GM23338 (cell line): ENCODE measurements around the gene SMC2. TPM values are rescaled to one million over a fixed set of nuclear protein-coding genes. Genes with fewer than 3 reads are reported as not detected.

Experiments used
- ATAC-seq: fragments of 200-7000 bp; cut with Tn5 transposase; 3 replicates; pipeline ENCODE4 v1.9.1; 2020
- DNase-seq: peaks from one replicate; pipeline ENCODE4 v3.0.0-alpha.2; 2015; ENCODE audit warnings: low spot score
- H2AFZ ChIP-seq: fragments of 200-600 bp; sonication (generic); 2 replicates; pipeline ENCODE4 v1.8.0; 2016; ENCODE audit warnings: antibody characterized with exemption, mild to moderate bottlenecking, moderate library complexity
- H3F3A ChIP-seq: fragments of 200-600 bp; sonication (generic); replicated peaks from 2 replicates; pipeline ENCODE4 v1.8.0; 2017; ENCODE audit warnings: antibody characterized with exemption, mixed run types, low read depth
- H3K27ac ChIP-seq: fragments of 200-600 bp; sonication (generic); 2 replicates; pipeline ENCODE4 v1.6.1; 2016; ENCODE audit warnings: low read depth
- H3K27me3 ChIP-seq: fragments of 200-600 bp; sonication (generic); 2 replicates; pipeline ENCODE4 v1.8.0; 2016; ENCODE audit warnings: mild to moderate bottlenecking, mixed run types, moderate library complexity; ENCODE audit not compliant: insufficient read depth
- H3K36me3 ChIP-seq: fragments of 200-600 bp; sonication (generic); 2 replicates; pipeline ENCODE4 v1.8.0; 2016; ENCODE audit warnings: mild to moderate bottlenecking; ENCODE audit not compliant: insufficient read depth
- H3K4me1 ChIP-seq: fragments of 200-600 bp; sonication (generic); 2 replicates; pipeline ENCODE4 v1.8.0; 2016; ENCODE audit warnings: mild to moderate bottlenecking, moderate library complexity; ENCODE audit not compliant: insufficient read depth
- H3K4me2 ChIP-seq: fragments of 200-600 bp; sonication (generic); 2 replicates; pipeline ENCODE4 v1.7.1; 2017; ENCODE audit warnings: mixed run types
- H3K4me3 ChIP-seq: fragments of 200-600 bp; sonication (generic); 2 replicates; pipeline ENCODE4 v1.6.1; 2016; ENCODE audit warnings: mixed run types
- H3K79me2 ChIP-seq: fragments of 200-600 bp; sonication (generic); replicated peaks from 2 replicates; pipeline ENCODE4 v1.8.0; 2017; ENCODE audit warnings: mild to moderate bottlenecking; ENCODE audit not compliant: insufficient read depth
- H3K9me2 ChIP-seq: fragments of 200-600 bp; sonication (generic); 2 replicates; pipeline ENCODE4 v1.8.0; 2017; ENCODE audit not compliant: insufficient read depth
- H4K20me1 ChIP-seq: fragments of 200-600 bp; sonication (generic); replicated peaks from 2 replicates; pipeline ENCODE4 v1.8.0; 2017; ENCODE audit warnings: mild to moderate bottlenecking; ENCODE audit not compliant: insufficient read depth
- H3K27ac Mint-ChIP-seq: 2 replicates; pipeline ENCODE4 v1.8.0; 2020; ENCODE audit warnings: inconsistent platforms, mild to moderate bottlenecking, moderate library complexity, mixed read lengths
- H3K27me3 Mint-ChIP-seq: 3 replicates; pipeline ENCODE4 v1.8.0; 2022; ENCODE audit warnings: low read depth, mild to moderate bottlenecking, moderate library complexity, mixed read lengths, inconsistent platforms; ENCODE audit not compliant: insufficient read depth, poor library complexity
- H3K36me3 Mint-ChIP-seq: 3 replicates; pipeline ENCODE4 v1.8.0; 2021; ENCODE audit warnings: low read depth, mild to moderate bottlenecking, inconsistent platforms, moderate library complexity, mixed read lengths
- H3K4me1 Mint-ChIP-seq: 3 replicates; pipeline ENCODE4 v1.8.0; 2020; ENCODE audit warnings: mild to moderate bottlenecking, inconsistent platforms, mixed read lengths
- H3K4me3 Mint-ChIP-seq: 3 replicates; pipeline ENCODE4 v1.8.0; 2021; ENCODE audit warnings: moderate library complexity, mild to moderate bottlenecking, inconsistent platforms, mixed read lengths
- H3K9me3 Mint-ChIP-seq: 3 replicates; pipeline ENCODE4 v1.8.0; 2020; ENCODE audit warnings: moderate library complexity, mild to moderate bottlenecking, inconsistent platforms, mixed read lengths
- ETS1 ChIP-seq: IDR thresholded peaks from 2 replicates; pipeline ENCODE4 v1.6.1; 2016; ENCODE audit warnings: antibody characterized with exemption
- EZH2phosphoT487 ChIP-seq: fragments of 200-600 bp; sonication (generic); IDR thresholded peaks from one replicate; pipeline ENCODE4 v1.8.1; 2018; ENCODE audit warnings: antibody characterized with exemption; ENCODE audit not compliant: unreplicated experiment
- JUNB ChIP-seq: IDR thresholded peaks from one replicate; pipeline ENCODE4 v1.6.1; 2016; ENCODE audit warnings: antibody characterized with exemption; ENCODE audit not compliant: unreplicated experiment
- NANOG ChIP-seq: IDR thresholded peaks from 2 replicates; pipeline ENCODE4 v1.6.1; 2016; ENCODE audit warnings: antibody characterized with exemption, borderline replicate concordance
- POLR2AphosphoS5 ChIP-seq: IDR thresholded peaks from 2 replicates; pipeline ENCODE4 v1.6.1; 2016; ENCODE audit warnings: antibody characterized with exemption, low read depth
- REST ChIP-seq: IDR thresholded peaks from one replicate; pipeline ENCODE4 v1.6.1; 2018; ENCODE audit warnings: antibody characterized with exemption; ENCODE audit not compliant: unreplicated experiment
- STAT1 ChIP-seq: IDR thresholded peaks from one replicate; pipeline ENCODE4 v1.6.1; 2016; ENCODE audit warnings: antibody characterized with exemption; ENCODE audit not compliant: unreplicated experiment
- ZNF331 ChIP-seq: fragments of 250-450 bp; sonication (Bioruptor Pico); IDR thresholded peaks from 2 replicates; pipeline ENCODE4 v1.5.0; 2020; ENCODE audit warnings: low read depth, mild to moderate bottlenecking, moderate library complexity
- polyA plus RNA-seq: library from polyadenylated mRNA; unstranded; fragments of >200 nt; fragmentation: Nextera tagmentation; extraction: Ambion mirVana; gene quantifications from 2 replicates; pipeline ENCODE4 v1.2.1, GENCODE V29; 2016
- total RNA-seq: library from RNA; depleted of rRNA; stranded (reverse); fragments of >200 nt; shearing (Covaris generic); gene quantifications from 2 replicates; pipeline ENCODE4 v1.2.3, GENCODE V29; 2014
- TF ChIP-seq, protein P1 (sequence below), 2 experiments: fragments of 200-600 bp in 1 of 2; sonication (generic) in 1 of 2; conservative IDR thresholded peaks; 2 replicates each; pipeline versions ENCODE4 v1.5.1 to v1.6.1; 2016 to 2017; ENCODE audit warnings: antibody characterized with exemption in 2 of 2, low read depth in 2 of 2, mild to moderate bottlenecking in 2 of 2, moderate library complexity in 1 of 2

Gene SMC2
- total and polyA plus RNA-seq, 2 experiments from 2014 or later: 32.7 to 123 TPM

DNA sequence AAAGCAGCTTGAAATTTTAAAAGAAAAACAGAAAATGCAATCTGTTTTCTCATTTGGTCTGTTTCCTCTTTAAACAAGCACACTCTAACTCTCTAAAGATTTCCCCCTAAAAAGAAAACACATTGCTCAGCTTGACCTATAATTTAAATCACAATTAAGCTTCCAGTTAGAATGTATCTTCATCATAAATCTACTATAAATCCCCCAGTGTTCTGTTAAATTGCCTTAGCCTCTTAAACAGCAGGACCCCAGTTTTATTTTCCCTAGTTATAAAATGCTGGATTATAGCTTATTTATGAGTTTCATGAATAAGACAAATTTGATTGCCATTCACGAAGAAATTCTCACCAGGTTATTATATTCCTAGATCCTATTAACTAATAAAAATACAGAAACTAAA is 8.6 kb upstream of the SMC2 start:
- Histone ChIP-seq H3K36me3 (no peaks in the 10 kb centered on the region; the same call in 1 of the 2 replicates), H2AFZ (no peak overlapping the region), H4K20me1 (no peaks in the 10 kb centered on the region), H3F3A (no peaks in the 10 kb centered on the region), H3K27ac (no peak overlapping the region), H3K4me3 (no peak overlapping the region), H3K9me2 (0 out of 2 replicates have a peak, but pooled peaks cover 3% of the 10 kb centered on the region), H3K27me3 (no peaks in the 10 kb centered on the region), H3K4me2 (no peak overlapping the region), H3K4me1 (no peaks in the 10 kb centered on the region), H3K79me2 (no peaks in the 10 kb centered on the region)
- Mint-ChIP-seq H3K27me3 (no peaks in the 10 kb centered on the region), H3K4me1 (no peaks in the 10 kb centered on the region), H3K4me3 (no peak overlapping the region), H3K36me3 (no peaks in the 10 kb centered on the region), H3K9me3 (peaks cover 66% of the 10 kb centered on the region), H3K27ac (no peak overlapping the region)
- DNase-seq: no peak
- ATAC-seq: no peak
- TF ChIP-seq STAT1 (no peak), REST (no peak), ETS1 (no peak), JUNB (no peak), NANOG (no peak)
- TF ChIP-seq, protein P1, sequence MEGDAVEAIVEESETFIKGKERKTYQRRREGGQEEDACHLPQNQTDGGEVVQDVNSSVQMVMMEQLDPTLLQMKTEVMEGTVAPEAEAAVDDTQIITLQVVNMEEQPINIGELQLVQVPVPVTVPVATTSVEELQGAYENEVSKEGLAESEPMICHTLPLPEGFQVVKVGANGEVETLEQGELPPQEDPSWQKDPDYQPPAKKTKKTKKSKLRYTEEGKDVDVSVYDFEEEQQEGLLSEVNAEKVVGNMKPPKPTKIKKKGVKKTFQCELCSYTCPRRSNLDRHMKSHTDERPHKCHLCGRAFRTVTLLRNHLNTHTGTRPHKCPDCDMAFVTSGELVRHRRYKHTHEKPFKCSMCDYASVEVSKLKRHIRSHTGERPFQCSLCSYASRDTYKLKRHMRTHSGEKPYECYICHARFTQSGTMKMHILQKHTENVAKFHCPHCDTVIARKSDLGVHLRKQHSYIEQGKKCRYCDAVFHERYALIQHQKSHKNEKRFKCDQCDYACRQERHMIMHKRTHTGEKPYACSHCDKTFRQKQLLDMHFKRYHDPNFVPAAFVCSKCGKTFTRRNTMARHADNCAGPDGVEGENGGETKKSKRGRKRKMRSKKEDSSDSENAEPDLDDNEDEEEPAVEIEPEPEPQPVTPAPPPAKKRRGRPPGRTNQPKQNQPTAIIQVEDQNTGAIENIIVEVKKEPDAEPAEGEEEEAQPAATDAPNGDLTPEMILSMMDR (conservative IDR thresholded peaks at IDR 0.05; ENCODE audit: low read depth in 2 of 2): no peak

DNA sequence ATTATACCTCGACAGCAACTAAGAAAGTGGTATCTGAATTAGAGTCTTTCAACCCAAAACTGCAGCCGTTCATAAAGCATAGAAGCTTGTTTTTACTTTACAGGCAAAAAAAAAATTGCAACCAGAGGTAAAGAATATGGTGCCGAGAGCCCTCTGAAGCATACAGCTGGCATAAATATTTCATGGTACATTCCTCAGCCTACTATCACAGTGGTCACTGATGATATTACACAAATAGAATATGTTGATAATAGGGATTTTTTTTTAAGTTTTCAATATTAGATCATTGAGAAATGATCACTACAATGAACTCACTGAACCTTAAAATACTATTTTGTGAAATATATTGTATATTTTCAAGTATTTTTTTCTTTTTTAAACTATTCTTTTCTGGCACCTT is 6.2 kb upstream of the SMC2 start:
- H3K36me3 Mint-ChIP-seq: no peaks in the 10 kb centered on the region
- H3K4me3 Mint-ChIP-seq: no peak overlapping the region
- H3K27me3 ChIP-seq: no peaks in the 10 kb centered on the region
- no peak overlapping the region for H2AFZ ChIP-seq
- ATAC-seq (no peak), DNase-seq (no peak)
- H3K9me3 Mint-ChIP-seq: peaks cover 42% of the 10 kb centered on the region
- no peaks in the 10 kb centered on the region for H3K4me1 Mint-ChIP-seq
- H3K27ac Mint-ChIP-seq: no peak overlapping the region
- no peaks in the 10 kb centered on the region for H3F3A ChIP-seq
- no peaks in the 10 kb centered on the region; the same call in 1 of the 2 replicates for H3K36me3 ChIP-seq
- H3K27ac ChIP-seq: no peak overlapping the region
- no peaks in the 10 kb centered on the region for H4K20me1 ChIP-seq
- H3K4me1 ChIP-seq: no peaks in the 10 kb centered on the region
- H3K27me3 Mint-ChIP-seq: no peaks in the 10 kb centered on the region
- no peak overlapping the region for H3K4me3 ChIP-seq
- 0 out of 2 replicates have a peak, but pooled peaks cover 3% of the 10 kb centered on the region for H3K9me2 ChIP-seq
- H3K79me2 ChIP-seq: no peaks in the 10 kb centered on the region
- H3K4me2 ChIP-seq: no peak overlapping the region
- no peak for TF ChIP-seq ZNF331 (CRISPR knock-in tag)
- TF ChIP-seq NANOG: no peak
- no peak for TF ChIP-seq EZH2phosphoT487
- TF ChIP-seq JUNB: no peak
- TF ChIP-seq POLR2AphosphoS5: no peak
- TF ChIP-seq ETS1: no peak
- no peak for TF ChIP-seq STAT1
